Esophagus squamous epithelium (tissue), 4 donors: ENCODE data around the gene CCDC187.

Source experiments
- CTCF ChIP-seq, 6 experiments: fragments of 450-650 bp in 4 of 6; fragments of 200-600 bp in 2 of 6; sonication (generic) in 2 of 6; IDR thresholded peaks; one replicate each; pipeline ENCODE4 v1.5.1; 2016 to 2019; ENCODE audit warnings: antibody characterized with exemption in 6 of 6, mild to moderate bottlenecking in 4 of 6, moderate library complexity in 4 of 6
- POLR2A ChIP-seq, 4 donors: fragments of 450-650 bp; IDR thresholded peaks; one replicate each; pipeline ENCODE4 v1.6.1; 2017; ENCODE audit warnings: antibody characterized with exemption in 4 of 4, mild to moderate bottlenecking in 4 of 4, moderate library complexity in 3 of 4

- TF ChIP-seq CTCF (IDR thresholded peaks at IDR 0.05) (no peak), POLR2A (IDR thresholded peaks at IDR 0.05) (no peak)
Observed at GRCh38 chr9:136308702-136309053, 4.8 kb upstream of the CCDC187 start.
